ENCODE measurements around the gene ICE2. TPM values are rescaled to one million over a fixed set of nuclear protein-coding genes. Genes with fewer than 3 reads are reported as not detected.
A peak's percentile ranks its signal among the peaks of the same experiment; 100 is the strongest.

ICE2 gene
- total RNA-seq, 1 donor from 2014 or later, result 49.9 TPM

DNA sequence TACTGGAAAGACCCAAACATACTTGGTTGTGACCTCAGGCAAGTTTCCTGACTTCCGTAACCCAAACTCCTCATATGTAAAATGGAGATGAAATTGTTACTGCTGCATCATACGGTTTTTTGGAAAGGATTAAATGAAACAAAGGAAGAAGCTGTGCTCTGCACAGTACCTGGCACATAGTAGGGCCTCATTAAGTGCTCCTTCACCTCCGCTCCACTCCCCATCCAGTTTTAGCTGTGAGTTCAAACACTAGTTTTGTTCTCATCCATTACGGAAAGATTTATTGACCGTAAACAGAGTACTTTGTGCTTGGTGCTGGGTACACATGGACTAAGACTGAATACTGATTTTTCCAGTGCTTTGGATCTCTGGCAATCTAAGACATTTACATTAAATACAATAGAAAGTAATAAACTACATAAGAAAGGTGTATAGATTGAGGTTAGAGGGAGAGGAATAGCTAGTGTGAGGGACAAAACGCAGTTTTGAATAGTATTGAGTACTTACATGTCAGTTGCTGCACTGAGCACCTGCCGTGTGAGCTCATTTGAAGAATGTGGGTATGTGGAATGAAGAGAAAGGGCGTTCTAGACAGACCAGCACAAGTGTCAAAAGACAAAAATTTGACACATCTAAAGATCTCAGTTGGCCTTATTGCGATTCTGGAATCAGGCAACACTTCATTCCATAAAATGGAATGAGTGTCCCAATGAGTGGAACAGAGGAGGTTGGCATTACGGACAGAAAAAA is 594 bp upstream of the ICE2 start:
- no peaks in the 10 kb centered on the region for H3K9me3 ChIP-seq
- H3K4me1 ChIP-seq, result peaks cover 27% of the 10 kb centered on the region
- TF ChIP-seq, protein P1, sequence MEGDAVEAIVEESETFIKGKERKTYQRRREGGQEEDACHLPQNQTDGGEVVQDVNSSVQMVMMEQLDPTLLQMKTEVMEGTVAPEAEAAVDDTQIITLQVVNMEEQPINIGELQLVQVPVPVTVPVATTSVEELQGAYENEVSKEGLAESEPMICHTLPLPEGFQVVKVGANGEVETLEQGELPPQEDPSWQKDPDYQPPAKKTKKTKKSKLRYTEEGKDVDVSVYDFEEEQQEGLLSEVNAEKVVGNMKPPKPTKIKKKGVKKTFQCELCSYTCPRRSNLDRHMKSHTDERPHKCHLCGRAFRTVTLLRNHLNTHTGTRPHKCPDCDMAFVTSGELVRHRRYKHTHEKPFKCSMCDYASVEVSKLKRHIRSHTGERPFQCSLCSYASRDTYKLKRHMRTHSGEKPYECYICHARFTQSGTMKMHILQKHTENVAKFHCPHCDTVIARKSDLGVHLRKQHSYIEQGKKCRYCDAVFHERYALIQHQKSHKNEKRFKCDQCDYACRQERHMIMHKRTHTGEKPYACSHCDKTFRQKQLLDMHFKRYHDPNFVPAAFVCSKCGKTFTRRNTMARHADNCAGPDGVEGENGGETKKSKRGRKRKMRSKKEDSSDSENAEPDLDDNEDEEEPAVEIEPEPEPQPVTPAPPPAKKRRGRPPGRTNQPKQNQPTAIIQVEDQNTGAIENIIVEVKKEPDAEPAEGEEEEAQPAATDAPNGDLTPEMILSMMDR (IDR thresholded peaks at IDR 0.05), result no peak
- DNase-seq, result no peak
- intact Hi-C loops (cut with DNase I), result no loop called here
- ATAC-seq, result no peak
- peak overlapping the region; percentile 72 for H3K4me3 ChIP-seq
- peaks cover under 1% of the 10 kb centered on the region for H3K36me3 ChIP-seq
- H3K27me3 ChIP-seq, result no peaks in the 10 kb centered on the region
- H3K27ac ChIP-seq, result peak overlapping the region; percentile 94

DNA sequence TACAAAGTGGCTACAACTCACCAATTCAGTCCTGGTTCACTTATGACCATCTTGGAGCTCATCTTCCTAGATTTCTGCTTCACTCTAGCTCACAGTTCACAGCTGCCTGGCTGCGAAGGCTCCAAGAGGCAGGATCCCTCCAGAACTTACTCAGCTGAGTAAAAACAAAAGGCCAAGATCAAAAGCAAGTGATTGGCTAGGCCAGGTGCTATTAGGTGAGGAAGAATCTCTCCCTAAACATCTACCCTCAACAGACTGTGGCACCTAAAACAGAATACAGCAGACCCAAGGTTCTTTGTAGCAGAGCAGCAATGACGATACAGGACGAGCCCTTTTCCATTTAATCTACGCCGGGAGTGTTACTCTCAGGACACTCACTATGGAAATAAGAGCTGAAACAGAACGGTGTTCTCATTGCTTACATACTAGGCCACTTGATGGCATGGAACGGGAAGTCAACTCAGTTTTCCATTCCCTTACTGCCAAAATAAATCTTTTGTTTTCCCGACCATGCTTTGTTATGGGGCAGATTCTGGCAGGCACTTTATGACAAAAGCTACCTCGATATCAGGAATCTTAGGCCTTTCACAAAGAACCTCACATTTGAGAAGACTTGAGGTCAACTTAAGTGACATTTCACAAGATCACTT is 901 bp downstream of the ICE2 start:
- peaks cover 27% of the 10 kb centered on the region for H3K4me1 ChIP-seq
- TF ChIP-seq, protein P1 (IDR thresholded peaks at IDR 0.05), result no peak
- ATAC-seq, result no peak
- H3K27ac ChIP-seq, result peak overlapping the region; percentile 94
- no peak for DNase-seq
- H3K27me3 ChIP-seq, result no peaks in the 10 kb centered on the region
- H3K9me3 ChIP-seq, result no peaks in the 10 kb centered on the region
- H3K36me3 ChIP-seq, result peaks cover 14% of the 10 kb centered on the region
- peak overlapping the region; percentile 72 for H3K4me3 ChIP-seq
- intact Hi-C loops (cut with DNase I), result no loop called here

DNA sequence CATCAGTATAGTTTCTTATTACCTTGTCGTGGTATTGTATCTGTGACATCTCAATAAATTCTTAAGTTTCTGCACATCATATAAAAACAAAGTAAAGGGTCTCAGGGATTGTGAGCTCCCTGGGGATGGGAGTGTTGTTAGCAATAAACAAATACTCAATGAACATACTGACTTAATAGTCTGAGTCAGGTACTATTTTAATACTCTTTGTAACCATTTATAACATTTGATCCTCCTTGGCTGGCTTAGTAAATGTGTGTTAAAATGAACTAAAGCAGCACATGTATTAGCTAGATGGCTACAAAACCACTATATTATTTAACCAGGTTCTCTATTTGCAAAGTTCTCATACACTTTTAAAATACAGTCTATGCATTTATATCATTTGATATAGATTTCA is 1.8 kb downstream of the ICE2 start:
- H3K27ac ChIP-seq, result no peak overlapping the region

DNA sequence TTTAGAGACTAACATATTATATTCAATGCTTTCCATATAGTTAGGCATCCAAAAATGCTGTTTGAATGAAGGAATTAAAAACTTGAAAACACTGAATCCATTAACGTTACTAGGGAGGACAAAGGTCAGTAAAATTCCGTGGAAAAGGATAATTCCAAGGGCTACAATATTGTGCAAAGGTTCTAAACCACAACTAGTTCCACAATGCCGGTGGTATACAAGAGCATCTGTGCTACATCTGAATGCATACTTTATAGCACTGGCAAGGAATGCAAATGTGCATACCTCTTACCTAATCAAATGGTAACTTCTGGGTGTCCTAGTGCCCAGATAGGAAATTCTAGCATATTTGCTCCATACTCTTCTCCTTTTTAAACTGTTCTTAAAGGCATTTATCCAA is 2.2 kb downstream of the ICE2 start:
- DNase-seq, result no peak
- H3K36me3 ChIP-seq, result peaks cover 22% of the 10 kb centered on the region
- H3K9me3 ChIP-seq, result no peaks in the 10 kb centered on the region
- intact Hi-C loops (cut with DNase I), result no loop called here
- H3K4me1 ChIP-seq, result peaks cover 27% of the 10 kb centered on the region
- ATAC-seq, result no peak
- TF ChIP-seq, protein P1 (IDR thresholded peaks at IDR 0.05), result no peak
- no peak overlapping the region for H3K27ac ChIP-seq
- H3K27me3 ChIP-seq, result no peaks in the 10 kb centered on the region
- H3K4me3 ChIP-seq, result no peak overlapping the region

More for the DNA sequence above, 1.8 kb downstream of the ICE2 start:
- ATAC-seq (no peak), DNase-seq (no peak)
- Histone ChIP-seq H3K27me3 (no peaks in the 10 kb centered on the region), H3K9me3 (no peaks in the 10 kb centered on the region), H3K4me1 (peaks cover 27% of the 10 kb centered on the region), H3K36me3 (peaks cover 22% of the 10 kb centered on the region), H3K4me3 (no peak overlapping the region)
- TF ChIP-seq, protein P1 (IDR thresholded peaks at IDR 0.05), result no peak
- intact Hi-C loops (cut with DNase I), result no loop called here

DNA sequence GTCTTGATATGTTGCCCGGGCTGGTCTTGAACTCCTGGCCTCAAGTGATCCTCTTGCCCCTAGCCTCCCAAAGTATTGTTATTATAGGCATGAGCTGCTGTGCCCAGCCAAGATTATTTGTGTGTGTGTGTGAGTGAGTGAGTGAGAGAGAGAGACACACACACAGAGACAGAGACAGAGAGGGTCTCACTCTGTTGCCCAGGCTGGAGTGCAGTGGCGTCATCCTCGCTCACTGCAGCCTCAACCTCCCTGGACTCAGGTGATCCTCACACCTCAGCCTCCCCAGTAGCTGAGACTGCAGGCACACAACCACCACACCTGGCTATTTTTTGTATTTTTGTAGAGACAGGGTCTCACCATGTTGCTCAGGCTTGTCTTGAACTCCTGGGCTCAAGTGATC is 5.8 kb downstream of the ICE2 start:
- intact Hi-C loops (cut with DNase I), result no loop called here
- peaks cover 20% of the 10 kb centered on the region for H3K4me1 ChIP-seq
- peaks cover 32% of the 10 kb centered on the region for H3K36me3 ChIP-seq
- no peaks in the 10 kb centered on the region for H3K27me3 ChIP-seq
- ATAC-seq (no peak), DNase-seq (no peak)
- H3K4me3 ChIP-seq, result no peak overlapping the region
- TF ChIP-seq, protein P1 (IDR thresholded peaks at IDR 0.05), result no peak
- H3K9me3 ChIP-seq, result no peaks in the 10 kb centered on the region
- no peak overlapping the region for H3K27ac ChIP-seq
